D721Med (cell line): ENCODE results near the gene SDHA.
"Not testable (repeated sequence)": the region's sequence is repeated elsewhere in the genome, so short reads cannot be mapped to it uniquely, and the experiment has no call there.

Source experiments
- DNase-seq: peaks from one replicate; pipeline ENCODE4 v3.0.0; 2011; ENCODE audit warnings: low spot score; ENCODE audit not compliant: insufficient read length
- FAIRE-seq: peaks from 2 replicates; lab custom pipeline; 2011; peaks lifted over from hg19 to GRCh38; lab: Jason Lieb, UNC
- CTCF ChIP-seq: IDR thresholded peaks from 2 replicates; pipeline ENCODE4 v1.5.1; 2012; ENCODE audit warnings: mild to moderate bottlenecking, control low read depth; ENCODE audit not compliant: insufficient read depth; ENCODE audit errors: missing control alignments

SDHA gene

GRCh38 chr5:302966-303365 is 84.8 kb downstream of the SDHA start:
- DNase-seq (no peak), FAIRE-seq (no peak)
- TF ChIP-seq CTCF = no peak

- FAIRE-seq, DNase-seq: not testable (repeated sequence)
These were observed 85.6 kb downstream of the SDHA start for GRCh38 chr5:303741-304140.

GRCh38 chr5:305050-305449 is 86.9 kb downstream of the SDHA start:
- no peak for DNase-seq
- FAIRE-seq = no peak
- no peak for TF ChIP-seq CTCF

GRCh38 chr5:305459-305858 is 87.3 kb downstream of the SDHA start:
- DNase-seq (no peak), FAIRE-seq (no peak)
- TF ChIP-seq CTCF = no peak

- no peak for FAIRE-seq
- no peak for TF ChIP-seq CTCF
- DNase-seq = no peak
These were observed 88.1 kb downstream of the SDHA start for GRCh38 chr5:306011-306805.
